Thyroid gland (tissue), 4 donors: Measurements from ENCODE around the gene CCDC39.

Source experiments
- POLR2A ChIP-seq, 2 donors: fragments of 450-650 bp; IDR thresholded peaks; one replicate each; pipeline ENCODE4 v1.6.1; 2017; ENCODE audit warnings: antibody characterized with exemption in 2 of 2, mild to moderate bottlenecking in 2 of 2, moderate library complexity in 1 of 2
- TF ChIP-seq, protein P1 (sequence below), 6 experiments: fragments of 200-600 bp in 3 of 6; fragments of 450-650 bp in 3 of 6; sonication (generic) in 3 of 6; IDR thresholded peaks; one replicate each; pipeline ENCODE4 v1.5.1; 2016 to 2019; ENCODE audit warnings: antibody characterized with exemption in 6 of 6, mild to moderate bottlenecking in 2 of 6, inconsistent platforms in 1 of 6, moderate library complexity in 1 of 6

DNA sequence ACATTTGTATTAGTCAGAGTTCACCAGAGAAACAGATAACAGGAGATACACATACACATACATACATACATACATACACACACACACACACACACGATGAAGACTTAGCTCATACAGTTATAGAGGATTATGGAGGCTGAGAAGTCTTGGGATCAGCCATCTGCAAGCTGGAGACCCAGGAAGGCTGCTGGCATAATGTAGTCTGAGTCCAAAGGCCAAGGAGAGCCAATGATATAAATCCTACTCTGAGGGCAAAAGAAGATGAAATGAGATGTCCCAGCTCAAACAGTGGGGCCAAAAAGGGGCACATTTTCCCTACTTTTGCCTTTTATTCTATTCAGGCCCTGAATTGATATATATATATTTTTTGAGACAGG is 83.7 kb downstream of the CCDC39 start:
- TF ChIP-seq, protein P1, sequence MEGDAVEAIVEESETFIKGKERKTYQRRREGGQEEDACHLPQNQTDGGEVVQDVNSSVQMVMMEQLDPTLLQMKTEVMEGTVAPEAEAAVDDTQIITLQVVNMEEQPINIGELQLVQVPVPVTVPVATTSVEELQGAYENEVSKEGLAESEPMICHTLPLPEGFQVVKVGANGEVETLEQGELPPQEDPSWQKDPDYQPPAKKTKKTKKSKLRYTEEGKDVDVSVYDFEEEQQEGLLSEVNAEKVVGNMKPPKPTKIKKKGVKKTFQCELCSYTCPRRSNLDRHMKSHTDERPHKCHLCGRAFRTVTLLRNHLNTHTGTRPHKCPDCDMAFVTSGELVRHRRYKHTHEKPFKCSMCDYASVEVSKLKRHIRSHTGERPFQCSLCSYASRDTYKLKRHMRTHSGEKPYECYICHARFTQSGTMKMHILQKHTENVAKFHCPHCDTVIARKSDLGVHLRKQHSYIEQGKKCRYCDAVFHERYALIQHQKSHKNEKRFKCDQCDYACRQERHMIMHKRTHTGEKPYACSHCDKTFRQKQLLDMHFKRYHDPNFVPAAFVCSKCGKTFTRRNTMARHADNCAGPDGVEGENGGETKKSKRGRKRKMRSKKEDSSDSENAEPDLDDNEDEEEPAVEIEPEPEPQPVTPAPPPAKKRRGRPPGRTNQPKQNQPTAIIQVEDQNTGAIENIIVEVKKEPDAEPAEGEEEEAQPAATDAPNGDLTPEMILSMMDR (IDR thresholded peaks at IDR 0.05) = no peak
- TF ChIP-seq POLR2A (IDR thresholded peaks at IDR 0.05) = no peak
